ENCODE measurements around the gene BCAS4.
"Not testable (repeated sequence)": the region's sequence is repeated elsewhere in the genome, so short reads cannot be mapped to it uniquely, and the experiment has no call there.

Gene BCAS4

DNA sequence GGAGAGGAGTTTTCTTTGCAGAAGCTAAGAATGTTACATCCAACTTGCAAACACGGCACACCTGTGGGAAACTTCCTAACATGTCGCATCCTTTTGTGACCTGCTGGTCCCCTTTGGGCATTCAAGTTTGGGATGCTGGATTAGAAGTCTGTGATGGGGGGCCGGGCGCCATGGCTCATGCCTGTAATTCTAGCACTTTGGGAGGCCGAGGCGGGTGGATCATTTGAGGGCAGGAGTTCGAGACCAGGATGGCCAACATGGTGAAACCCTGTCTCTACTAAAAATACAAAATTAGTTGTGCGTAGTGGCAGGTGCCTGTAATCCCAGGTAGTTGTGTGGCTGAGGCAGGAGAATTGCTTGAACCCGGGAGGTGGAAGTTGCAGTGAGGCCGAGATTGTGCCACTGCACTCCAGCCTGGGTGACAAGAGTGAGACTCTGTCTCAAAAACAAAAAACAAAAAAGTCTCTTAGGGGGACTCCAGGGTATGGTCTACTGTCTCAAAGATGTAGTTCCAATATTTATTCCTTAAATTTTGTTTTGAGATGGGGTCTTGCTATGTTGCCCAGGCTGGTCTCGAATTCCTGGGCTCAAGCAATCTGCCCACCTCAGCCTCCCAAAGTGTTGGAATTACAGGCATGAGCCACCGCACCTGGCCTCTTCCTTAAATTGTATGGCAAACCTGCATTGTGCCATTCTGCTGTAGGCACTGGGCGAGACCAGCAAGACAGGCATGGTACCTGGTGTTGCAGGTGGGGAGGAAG lies 6.3 kb downstream of the BCAS4 start:
- H3K27me3 Mint-ChIP-seq; H3K27ac Mint-ChIP-seq; H3K9me3 Mint-ChIP-seq; H3K4me3 Mint-ChIP-seq; H3K36me3 Mint-ChIP-seq (ENCODE audit: low read depth): not testable (repeated sequence)
- H3K4me1 Mint-ChIP-seq (ENCODE audit: low read depth), result peaks cover 44% of the 10 kb centered on the region

DNA sequence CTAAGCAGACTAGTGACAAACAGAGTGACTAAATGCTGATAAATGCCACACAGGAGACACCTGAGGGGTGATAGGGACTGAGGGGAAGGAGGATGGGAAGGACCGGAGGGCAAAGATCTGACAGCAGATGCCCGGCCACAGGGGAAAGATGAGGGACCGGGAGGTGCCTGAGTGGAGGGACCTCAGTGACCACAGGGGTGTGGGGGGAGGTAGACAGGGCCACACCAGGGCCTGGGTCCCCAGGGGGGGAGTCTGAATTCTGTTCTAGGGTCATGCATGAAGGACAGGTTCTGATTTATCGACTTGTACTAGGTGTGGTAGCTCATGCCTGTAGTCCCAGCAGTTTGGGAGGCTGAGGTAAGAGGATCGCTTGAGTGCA lies 6.9 kb downstream of the BCAS4 start:
- no peak overlapping the region for H3K4me3 Mint-ChIP-seq
- peaks cover 45% of the 10 kb centered on the region for H3K4me1 Mint-ChIP-seq (ENCODE audit: low read depth)
- peaks cover 4% of the 10 kb centered on the region for H3K36me3 Mint-ChIP-seq (ENCODE audit: low read depth)
- H3K27me3 Mint-ChIP-seq, result no peaks in the 10 kb centered on the region
- peak overlapping the region; percentile 59 for H3K27ac Mint-ChIP-seq
- no peaks in the 10 kb centered on the region for H3K9me3 Mint-ChIP-seq

DNA sequence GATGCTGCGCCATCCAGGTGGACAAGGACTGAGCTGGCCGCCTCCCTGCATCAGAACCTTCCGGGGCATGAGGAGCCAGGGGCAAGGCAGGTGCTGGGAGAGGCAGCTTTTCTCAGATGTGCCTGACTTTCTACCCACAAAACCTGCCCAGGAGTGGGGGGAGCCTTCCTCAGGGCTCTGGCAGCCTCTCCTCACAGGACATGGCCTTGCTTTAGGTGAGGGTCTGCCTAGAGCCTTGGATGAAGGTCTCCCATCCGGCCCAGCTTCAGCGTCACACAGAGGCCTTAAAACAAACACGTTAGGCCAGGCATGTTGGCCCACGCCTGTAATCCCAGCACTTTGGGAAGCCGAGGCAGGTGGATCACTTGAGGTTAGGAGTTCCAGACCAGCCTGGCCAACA lies 7.4 kb downstream of the BCAS4 start:
- Mint-ChIP-seq H3K4me1 (ENCODE audit: low read depth) (peaks cover 40% of the 10 kb centered on the region), H3K4me3 (no peak overlapping the region), H3K27me3 (no peaks in the 10 kb centered on the region), H3K9me3 (no peaks in the 10 kb centered on the region), H3K27ac (no peak overlapping the region), H3K36me3 (ENCODE audit: low read depth) (no peaks in the 10 kb centered on the region)

DNA sequence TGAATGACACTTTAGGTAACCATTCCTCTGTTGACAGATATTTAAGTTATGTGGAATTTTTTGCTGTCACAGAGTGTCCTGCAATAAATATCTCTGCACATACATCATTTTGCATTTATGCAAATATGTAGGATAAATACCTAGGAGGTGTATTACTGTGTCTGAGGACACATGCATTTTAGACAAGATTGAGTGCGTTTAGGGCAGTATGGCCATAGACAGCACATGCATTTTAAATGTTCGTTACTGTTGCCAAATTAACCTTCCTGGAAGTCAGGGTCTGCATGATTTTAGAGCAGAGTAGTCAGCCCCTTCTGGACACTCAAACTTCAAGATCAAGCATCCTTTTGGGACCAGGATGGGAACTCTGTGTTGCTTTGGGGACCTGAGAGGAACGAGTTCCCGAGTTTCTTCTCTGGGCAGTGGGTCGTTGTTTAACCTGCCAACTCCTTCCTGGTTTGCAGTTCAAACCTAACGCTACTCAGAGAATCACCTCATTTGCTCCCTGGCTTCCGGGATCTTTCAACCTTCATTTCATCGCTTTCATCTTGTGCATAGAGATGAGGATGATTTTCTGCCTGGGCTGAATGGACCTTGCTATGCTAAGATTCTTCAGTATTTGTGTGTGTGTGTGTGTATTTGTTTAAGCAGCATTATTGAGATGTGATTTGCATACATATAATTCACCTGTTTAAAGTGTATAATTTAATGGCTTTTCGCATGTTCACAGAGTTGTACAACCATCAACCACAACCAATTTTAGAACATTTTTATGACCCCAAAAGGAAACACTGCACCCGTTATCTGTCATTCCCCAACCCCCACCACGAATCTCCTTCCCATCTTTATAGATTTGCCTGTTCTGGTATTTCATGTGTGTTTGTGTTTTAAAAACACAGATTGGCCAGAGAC lies 9.8 kb downstream of the BCAS4 start:
- Mint-ChIP-seq H3K27me3 (no peaks in the 10 kb centered on the region), H3K36me3 (ENCODE audit: low read depth) (no peaks in the 10 kb centered on the region), H3K4me1 (ENCODE audit: low read depth) (peaks cover 42% of the 10 kb centered on the region), H3K9me3 (no peaks in the 10 kb centered on the region), H3K27ac (peak overlapping the region; percentile 87), H3K4me3 (peak overlapping the region; percentile 70)

DNA sequence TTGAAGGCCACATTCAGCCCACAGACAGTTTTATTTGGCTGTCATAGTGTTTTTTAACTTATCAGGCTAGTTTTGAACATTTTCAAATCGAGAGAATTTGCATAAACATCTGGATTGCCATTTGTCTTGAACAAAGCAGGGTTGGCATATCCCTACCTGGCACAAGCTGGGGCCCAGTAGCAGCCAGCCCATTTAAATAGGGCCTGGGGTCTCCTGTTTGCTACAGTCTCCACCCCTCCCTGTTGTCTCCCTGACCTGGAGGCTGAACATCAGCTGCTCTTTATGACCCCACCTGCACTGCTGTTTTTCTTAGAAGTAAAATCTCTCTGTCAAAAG lies 10.5 kb downstream of the BCAS4 start:
- Mint-ChIP-seq H3K36me3 (ENCODE audit: low read depth) (no peaks in the 10 kb centered on the region), H3K4me3 (peak overlapping the region; percentile 70), H3K27ac (peak overlapping the region; percentile 87), H3K4me1 (ENCODE audit: low read depth) (peaks cover 42% of the 10 kb centered on the region), H3K9me3 (no peaks in the 10 kb centered on the region), H3K27me3 (no peaks in the 10 kb centered on the region)

DNA sequence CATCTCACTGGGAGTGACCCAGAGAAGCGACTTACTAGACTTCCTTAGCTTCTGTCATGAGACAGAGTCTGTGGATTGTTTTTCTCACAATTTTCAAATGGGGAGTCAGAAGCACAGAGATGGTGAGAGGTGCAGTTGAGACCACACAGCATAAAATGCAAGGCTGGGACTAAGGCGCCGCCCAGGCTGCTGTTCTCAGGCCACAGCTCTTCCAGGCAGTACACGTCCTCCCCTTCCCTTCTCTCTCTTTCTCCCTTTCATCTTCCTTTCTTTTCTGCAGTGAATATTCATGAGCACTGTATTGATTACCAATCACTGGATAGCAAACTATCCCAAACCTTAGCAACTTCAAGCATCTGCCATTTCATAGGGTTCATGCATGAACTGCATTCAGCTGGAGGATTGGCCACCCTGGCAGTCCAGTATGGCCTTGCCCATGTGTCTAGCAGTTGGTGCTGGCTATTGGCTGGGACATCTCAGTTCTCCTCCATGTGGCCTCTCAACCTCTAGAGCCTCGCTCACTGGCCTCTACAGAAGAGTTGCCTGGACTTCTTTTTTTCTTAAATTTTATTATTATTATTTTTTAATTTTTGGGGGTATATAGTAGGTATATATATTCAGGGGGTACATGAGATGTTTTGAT lies 11.4 kb downstream of the BCAS4 start:
- H3K27me3 Mint-ChIP-seq, result no peaks in the 10 kb centered on the region
- no peaks in the 10 kb centered on the region for H3K9me3 Mint-ChIP-seq
- H3K36me3 Mint-ChIP-seq (ENCODE audit: low read depth), result no peaks in the 10 kb centered on the region
- peaks cover 48% of the 10 kb centered on the region for H3K4me1 Mint-ChIP-seq (ENCODE audit: low read depth)
- no peak overlapping the region for H3K4me3 Mint-ChIP-seq
- H3K27ac Mint-ChIP-seq, result peak overlapping the region; percentile 71

DNA sequence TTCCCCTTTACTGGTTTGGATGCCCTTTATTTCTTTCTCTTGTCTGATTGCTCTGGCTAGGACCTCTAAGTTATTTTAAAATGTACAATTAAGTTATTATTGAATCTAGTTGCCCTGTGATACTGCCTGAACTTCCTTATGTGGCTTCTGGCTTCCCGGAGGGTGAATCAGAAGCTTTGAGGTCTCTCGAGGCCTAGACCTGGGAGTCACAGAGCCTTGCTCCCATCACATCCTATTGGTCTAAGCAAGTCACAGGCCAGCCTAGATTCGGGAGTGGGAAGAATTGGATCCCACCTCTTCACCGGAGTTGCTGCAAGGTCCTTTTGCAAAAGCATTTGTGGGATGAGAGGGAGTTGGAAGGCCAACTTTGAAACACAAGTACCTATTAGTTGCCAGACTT lies 15.2 kb downstream of the BCAS4 start:
- H3K4me1 Mint-ChIP-seq (ENCODE audit: low read depth), result peaks cover 62% of the 10 kb centered on the region
- no peak overlapping the region for H3K27ac Mint-ChIP-seq
- no peaks in the 10 kb centered on the region for H3K36me3 Mint-ChIP-seq (ENCODE audit: low read depth)
- no peaks in the 10 kb centered on the region for H3K27me3 Mint-ChIP-seq
- H3K9me3 Mint-ChIP-seq, result no peaks in the 10 kb centered on the region
- no peak overlapping the region for H3K4me3 Mint-ChIP-seq

DNA sequence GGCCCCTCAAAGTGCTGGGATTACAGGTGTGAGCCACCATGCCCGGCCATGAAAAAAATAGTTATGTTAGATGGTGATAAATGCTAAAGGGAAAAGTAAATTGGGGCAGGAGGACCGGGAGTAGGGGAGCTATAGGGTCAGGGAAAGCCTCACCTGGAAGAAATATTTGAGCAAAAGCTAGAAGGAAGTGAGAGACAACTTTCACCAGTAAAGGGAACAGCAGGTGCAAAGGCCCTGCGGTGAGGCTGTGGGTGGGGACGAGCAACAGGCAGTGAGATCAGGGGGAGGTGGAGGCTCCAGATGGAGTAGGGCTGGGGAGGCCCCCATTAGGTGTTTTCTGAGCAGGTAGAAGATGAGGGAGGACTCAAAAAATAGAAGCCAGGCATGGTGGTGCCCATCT lies 16.0 kb downstream of the BCAS4 start:
- H3K27ac Mint-ChIP-seq, result peak overlapping the region; percentile 68
- H3K36me3 Mint-ChIP-seq (ENCODE audit: low read depth), result no peaks in the 10 kb centered on the region
- H3K4me3 Mint-ChIP-seq, result peak overlapping the region; percentile 6
- peaks cover 62% of the 10 kb centered on the region for H3K4me1 Mint-ChIP-seq (ENCODE audit: low read depth)
- H3K27me3 Mint-ChIP-seq, result no peaks in the 10 kb centered on the region
- no peaks in the 10 kb centered on the region for H3K9me3 Mint-ChIP-seq

DNA sequence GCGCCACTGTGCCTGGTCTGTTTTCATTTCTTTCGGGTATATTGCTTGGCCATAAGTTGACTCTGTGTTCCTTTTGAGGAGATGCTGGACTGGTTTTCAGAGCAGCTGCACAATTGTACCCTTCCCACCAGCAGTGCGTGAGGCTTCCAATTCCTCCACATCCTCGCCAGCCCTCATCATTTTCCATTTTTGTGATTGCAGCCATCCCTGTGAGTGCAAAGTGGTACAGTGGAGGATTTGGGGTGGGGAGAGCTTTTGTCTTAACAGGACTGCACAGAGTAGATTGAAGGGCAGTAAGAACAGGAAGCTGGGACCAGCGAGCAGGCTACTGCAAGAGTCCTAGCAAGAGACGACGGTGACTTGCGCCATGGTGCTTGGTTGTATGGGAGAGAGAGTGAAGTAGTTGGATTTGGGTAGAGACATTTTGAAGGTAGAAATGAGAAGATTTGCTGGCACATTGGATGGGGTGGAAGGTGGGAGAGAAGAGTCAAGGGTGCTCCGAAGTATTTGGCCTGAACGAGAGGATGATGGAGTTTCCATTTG lies 18.3 kb downstream of the BCAS4 start:
- Mint-ChIP-seq H3K27me3 (no peaks in the 10 kb centered on the region), H3K4me3 (no peak overlapping the region), H3K9me3 (no peaks in the 10 kb centered on the region), H3K27ac (peak overlapping the region; percentile 56), H3K36me3 (ENCODE audit: low read depth) (no peaks in the 10 kb centered on the region), H3K4me1 (ENCODE audit: low read depth) (peaks cover 76% of the 10 kb centered on the region)

DNA sequence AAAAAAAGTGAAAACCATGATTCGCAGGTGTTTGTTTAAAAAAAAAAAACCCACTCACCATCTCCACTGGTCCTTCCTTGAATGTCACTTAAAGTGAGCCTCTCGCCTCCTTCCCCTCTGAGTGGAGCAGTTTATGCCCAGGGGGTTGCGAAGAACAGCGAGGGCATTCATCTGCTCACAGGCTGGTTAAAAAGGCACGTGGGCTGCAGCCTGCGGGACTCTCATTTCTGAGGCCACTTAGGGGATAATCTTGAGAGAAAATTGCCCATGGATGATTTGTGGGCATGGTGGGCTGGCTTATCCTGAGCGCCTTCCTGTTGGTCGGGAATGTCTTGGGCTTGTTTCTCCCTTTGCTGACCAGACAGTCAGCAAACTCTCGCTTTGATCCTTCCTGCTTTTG lies 18.9 kb downstream of the BCAS4 start:
- H3K4me3 Mint-ChIP-seq, result no peak overlapping the region
- H3K27me3 Mint-ChIP-seq, result no peaks in the 10 kb centered on the region
- no peaks in the 10 kb centered on the region for H3K9me3 Mint-ChIP-seq
- peak overlapping the region; percentile 30 for H3K27ac Mint-ChIP-seq
- H3K36me3 Mint-ChIP-seq (ENCODE audit: low read depth), result peaks cover 6% of the 10 kb centered on the region
- peaks cover 78% of the 10 kb centered on the region for H3K4me1 Mint-ChIP-seq (ENCODE audit: low read depth)

DNA sequence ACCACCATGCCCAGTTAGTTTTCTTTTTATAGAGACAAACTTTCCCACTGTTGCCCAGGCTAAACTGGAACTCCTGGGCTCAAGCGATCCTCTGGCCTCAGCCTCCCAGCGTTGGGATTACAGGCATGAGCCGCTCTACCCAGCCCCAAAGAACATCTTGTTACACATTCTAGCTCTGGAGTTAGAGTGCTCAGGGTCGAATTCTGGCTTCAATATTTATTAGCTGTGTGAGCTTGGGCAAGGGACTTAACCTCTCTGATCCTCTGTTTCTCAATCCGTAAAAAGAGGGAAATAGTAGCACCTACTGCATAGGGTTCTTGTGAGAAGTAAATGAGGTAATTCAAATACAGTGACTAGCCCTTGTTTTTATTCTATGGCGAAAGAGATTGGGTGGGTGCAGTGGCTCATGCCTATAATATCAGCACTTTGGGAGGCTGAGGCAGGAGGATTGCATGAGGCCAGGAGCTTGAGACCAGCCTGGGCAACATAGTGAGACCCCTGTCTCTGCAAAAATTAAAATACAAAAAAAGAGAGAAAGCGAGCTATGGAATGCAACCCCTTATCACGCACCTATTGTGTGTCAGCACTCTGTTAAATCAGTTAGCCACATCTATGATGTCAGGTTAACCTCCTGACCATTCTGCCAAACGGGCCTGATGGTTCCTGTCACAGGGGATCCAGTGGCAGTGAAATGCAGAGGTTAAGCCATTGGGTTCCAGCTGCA lies 19.7 kb downstream of the BCAS4 start:
- H3K9me3 Mint-ChIP-seq, result no peaks in the 10 kb centered on the region
- H3K4me3 Mint-ChIP-seq, result peak overlapping the region; percentile 75
- H3K27ac Mint-ChIP-seq, result peak overlapping the region; percentile 30
- H3K36me3 Mint-ChIP-seq (ENCODE audit: low read depth), result peaks cover 6% of the 10 kb centered on the region
- H3K27me3 Mint-ChIP-seq, result no peaks in the 10 kb centered on the region
- H3K4me1 Mint-ChIP-seq (ENCODE audit: low read depth), result peaks cover 79% of the 10 kb centered on the region

DNA sequence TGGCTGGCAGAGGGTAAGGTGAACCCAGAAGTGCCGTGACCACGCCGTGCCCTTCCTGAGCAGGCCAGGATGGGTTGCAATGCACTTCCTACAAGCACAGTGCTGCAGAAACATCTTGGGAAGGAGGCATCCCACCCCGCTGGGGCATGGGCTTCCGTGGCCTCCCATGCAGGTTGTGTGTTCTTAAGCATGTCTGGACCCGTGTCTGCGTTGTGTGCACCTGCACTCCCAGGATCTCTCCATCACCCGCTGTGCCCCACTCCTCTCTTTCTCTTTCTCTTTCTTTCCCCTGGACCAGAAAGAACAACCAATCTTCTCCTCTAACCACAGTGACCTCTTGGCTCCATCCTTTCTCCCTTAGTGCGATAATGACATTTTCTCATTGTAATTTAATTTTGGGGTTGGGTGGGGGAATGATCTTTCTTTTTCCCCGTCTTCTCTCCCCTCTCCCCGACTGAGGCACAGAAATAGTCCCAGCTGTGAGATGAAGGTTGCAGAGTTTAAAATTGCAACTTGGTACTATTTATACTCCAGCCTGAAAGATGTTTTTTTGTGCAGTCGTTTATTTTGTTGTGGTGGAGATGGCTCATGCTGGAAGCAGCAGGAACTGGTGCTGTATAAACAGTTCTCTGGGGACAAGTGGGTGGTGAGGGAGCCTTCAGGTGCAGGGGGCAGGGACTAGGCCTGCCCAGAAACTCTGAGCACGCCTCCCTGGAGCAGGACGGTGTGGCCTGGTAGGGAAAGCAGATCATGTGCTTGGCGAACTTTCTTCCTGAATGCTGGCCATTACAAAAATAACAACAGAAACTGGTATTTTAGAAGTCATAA lies 20.5 kb downstream of the BCAS4 start:
- peak overlapping the region; percentile 75 for H3K4me3 Mint-ChIP-seq
- peaks cover 80% of the 10 kb centered on the region for H3K4me1 Mint-ChIP-seq (ENCODE audit: low read depth)
- H3K27ac Mint-ChIP-seq, result peak overlapping the region; percentile 95
- no peaks in the 10 kb centered on the region for H3K27me3 Mint-ChIP-seq
- peaks cover 9% of the 10 kb centered on the region for H3K36me3 Mint-ChIP-seq (ENCODE audit: low read depth)
- H3K9me3 Mint-ChIP-seq, result no peaks in the 10 kb centered on the region

DNA sequence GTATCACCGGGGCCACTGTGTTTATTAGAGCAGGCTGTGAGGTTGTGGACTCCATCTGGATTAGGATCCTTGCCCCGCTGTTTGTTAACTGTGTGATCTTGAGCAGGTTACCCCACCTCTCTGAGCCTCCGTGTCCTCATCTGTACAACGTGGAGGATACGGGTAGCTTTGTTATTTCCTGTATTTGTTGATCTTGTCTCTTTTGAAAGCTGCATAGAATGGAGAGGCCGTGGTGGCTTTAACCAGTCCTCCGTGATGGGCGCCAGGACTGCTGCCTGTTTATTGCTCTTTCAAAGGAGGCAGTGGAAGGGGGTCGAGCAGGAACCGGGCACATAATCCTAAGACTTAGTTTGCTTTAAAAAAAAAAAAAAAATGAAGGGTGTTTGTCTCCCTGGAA lies 22.9 kb downstream of the BCAS4 start:
- peaks cover 13% of the 10 kb centered on the region for H3K36me3 Mint-ChIP-seq (ENCODE audit: low read depth)
- no peaks in the 10 kb centered on the region for H3K9me3 Mint-ChIP-seq
- H3K4me3 Mint-ChIP-seq, result peak overlapping the region; percentile 71
- peak overlapping the region; percentile 99 for H3K27ac Mint-ChIP-seq
- peaks cover 88% of the 10 kb centered on the region for H3K4me1 Mint-ChIP-seq (ENCODE audit: low read depth)
- H3K27me3 Mint-ChIP-seq, result no peaks in the 10 kb centered on the region

DNA sequence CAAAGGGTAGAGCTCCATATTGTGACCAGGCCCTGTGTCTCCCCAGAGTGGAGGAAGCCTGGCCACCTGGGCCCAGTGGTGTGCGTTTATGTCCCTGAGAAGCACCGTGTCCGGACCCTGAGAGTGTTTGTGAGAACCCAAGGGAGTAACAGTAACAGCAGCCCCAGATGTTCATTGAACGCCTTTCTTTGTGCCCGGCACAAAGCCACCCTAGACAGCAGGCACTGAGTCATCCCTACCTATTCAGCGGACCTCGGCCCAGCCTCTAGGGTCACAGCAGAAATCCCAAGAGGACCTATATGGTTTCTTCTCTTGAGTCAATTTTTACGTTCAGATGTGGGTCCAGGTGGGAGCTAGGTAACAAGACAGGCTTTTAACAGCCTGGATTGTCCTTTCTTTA lies 24.5 kb downstream of the BCAS4 start:
- H3K4me3 Mint-ChIP-seq, result no peak overlapping the region

More for the DNA sequence above, 24.5 kb downstream of the BCAS4 start:
- Mint-ChIP-seq H3K27me3 (no peaks in the 10 kb centered on the region), H3K4me1 (ENCODE audit: low read depth) (peaks cover 76% of the 10 kb centered on the region), H3K36me3 (ENCODE audit: low read depth) (peaks cover 18% of the 10 kb centered on the region), H3K9me3 (no peaks in the 10 kb centered on the region), H3K27ac (peak overlapping the region; percentile 57)
